HepG2 (cell line): ENCODE measurements around the gene TBL2. TPM values are rescaled to one million over a fixed set of nuclear protein-coding genes. Genes with fewer than 3 reads are reported as not detected.

Experiments
- ATAD3A ChIP-seq: sonication (generic); formaldehyde crosslinking; IDR thresholded peaks from 2 replicates; pipeline ENCODE4 v1.4.0; 2020; ENCODE audit warnings: missing genetic modification reagents
- ATF4 ChIP-seq, 2 experiments: fragments of 450-650 bp in 1 of 2; sonication (generic) in 1 of 2; formaldehyde crosslinking; IDR thresholded peaks; 2 replicates each; pipeline versions ENCODE4 v1.5.0 to v1.8.0; 2020 to 2022; ENCODE audit warnings: mild to moderate bottlenecking in 1 of 2, missing genetic modification reagents in 1 of 2
- BRCA1 ChIP-seq: sonication (generic); formaldehyde crosslinking; IDR thresholded peaks from 2 replicates; pipeline ENCODE4 v1.4.0; 2020; ENCODE audit warnings: missing genetic modification reagents
- CREM ChIP-seq, 2 experiments: sonication (generic) in 1 of 2; formaldehyde crosslinking in 1 of 2; IDR thresholded peaks; 2 replicates each; pipeline versions ENCODE4 v1.4.0 to v1.6.1; 2016 to 2020; ENCODE audit warnings: antibody characterized with exemption in 1 of 2, mild to moderate bottlenecking in 1 of 2, missing genetic modification reagents in 1 of 2
- GRHL1 ChIP-seq: sonication (generic); formaldehyde crosslinking; conservative IDR thresholded peaks from 2 replicates; pipeline ENCODE4 v1.8.0; 2022; ENCODE audit warnings: missing genetic modification reagents
- HNRNPLL ChIP-seq: fragments of 200-400 bp; formaldehyde crosslinking; IDR thresholded peaks from 2 replicates; pipeline ENCODE4 v1.6.1; 2017; ENCODE audit warnings: mild to moderate bottlenecking, low read depth, low read length; ENCODE audit not compliant: poor library complexity, severe bottlenecking
- HNRNPUL1 ChIP-seq: fragments of 200-400 bp; formaldehyde crosslinking; IDR thresholded peaks from 2 replicates; pipeline ENCODE4 v1.6.1; 2017; ENCODE audit warnings: low read depth, mild to moderate bottlenecking, low read length, moderate library complexity
- MED1 ChIP-seq: sonication (generic); formaldehyde crosslinking; IDR thresholded peaks from 2 replicates; pipeline ENCODE4 v1.4.0; 2020; ENCODE audit warnings: missing genetic modification reagents
- MTERF4 ChIP-seq: sonication (generic); formaldehyde crosslinking; IDR thresholded peaks from 2 replicates; pipeline ENCODE4 v1.8.0; 2023; ENCODE audit warnings: mild to moderate bottlenecking, missing genetic modification reagents
- SALL1 ChIP-seq: sonication (generic); formaldehyde crosslinking; IDR thresholded peaks from 2 replicates; pipeline ENCODE4 v1.8.0; 2022; ENCODE audit warnings: mild to moderate bottlenecking, missing genetic modification reagents
- SMYD3 ChIP-seq: sonication (generic); formaldehyde crosslinking; IDR thresholded peaks from 2 replicates; pipeline ENCODE4 v1.8.1; 2023; ENCODE audit warnings: mild to moderate bottlenecking, missing genetic modification reagents
- SP1 ChIP-seq, 2 experiments: fragments of 450-650 bp in 1 of 2; sonication (generic) in 1 of 2; formaldehyde crosslinking in 1 of 2; IDR thresholded peaks; 2 replicates each; pipeline versions ENCODE4 v1.4.0 to v1.6.1; 2016 to 2020; ENCODE audit warnings: missing genetic modification reagents in 1 of 2
- SRF ChIP-seq: IDR thresholded peaks from 2 replicates; pipeline ENCODE4 v1.6.1; 2011; ENCODE audit warnings: mild to moderate bottlenecking, low read depth, low read length, moderate library complexity
- ZC3H13 ChIP-seq: sonication (generic); formaldehyde crosslinking; IDR thresholded peaks from 2 replicates; pipeline ENCODE4 v1.8.1; 2023; ENCODE audit warnings: mild to moderate bottlenecking, missing genetic modification reagents, moderate library complexity
- ZFP36 ChIP-seq: fragments of 150-350 bp; IDR thresholded peaks from 2 replicates; pipeline ENCODE4 v1.6.1; 2018; ENCODE audit warnings: borderline replicate concordance, low read length, low read depth; ENCODE audit not compliant: partially characterized antibody
- ZNF136 ChIP-seq: sonication (generic); formaldehyde crosslinking; IDR thresholded peaks from 2 replicates; pipeline ENCODE4 v1.8.1; 2022; ENCODE audit warnings: low read depth, mild to moderate bottlenecking, moderate library complexity, missing genetic modification reagents
- ZNF446 ChIP-seq: sonication (generic); formaldehyde crosslinking; IDR thresholded peaks from 2 replicates; pipeline ENCODE4 v1.5.0; 2020; ENCODE audit warnings: mild to moderate bottlenecking, missing genetic modification reagents
- ZNF484 ChIP-seq: sonication (generic); formaldehyde crosslinking; IDR thresholded peaks from 2 replicates; pipeline ENCODE4 v1.5.1; 2020; ENCODE audit warnings: mild to moderate bottlenecking, low read depth, missing genetic modification reagents, borderline replicate concordance
- ZNF567 ChIP-seq: sonication (generic); formaldehyde crosslinking; IDR thresholded peaks from 2 replicates; pipeline ENCODE4 v1.8.1; 2023; ENCODE audit warnings: mild to moderate bottlenecking, missing genetic modification reagents, borderline replicate concordance
- ZNF572 ChIP-seq: sonication (generic); formaldehyde crosslinking; IDR thresholded peaks from 2 replicates; pipeline ENCODE4 v1.5.1; 2020; ENCODE audit warnings: mild to moderate bottlenecking, missing genetic modification reagents
- ZXDC ChIP-seq: sonication (generic); formaldehyde crosslinking; IDR thresholded peaks from 2 replicates; pipeline ENCODE4 v1.5.0; 2020; ENCODE audit warnings: mild to moderate bottlenecking, missing genetic modification reagents
- polyA plus RNA-seq, 8 experiments: library from polyadenylated mRNA; depleted of rRNA in 3 of 8; stranded (reverse) in 7 of 8; unstranded in 1 of 8; fragments of >200 nt; fragmentation: Illumina TruSeq in 4 of 8; extraction: Trizol in 4 of 8; gene quantifications; 2 replicates each; pipeline versions ENCODE4 v1.2.1 to v1.2.3, GENCODE V29; 2011 to 2016; ENCODE audit warnings: low read depth in 4 of 8, missing spikeins in 1 of 8, mixed read lengths in 1 of 8; ENCODE audit not compliant: insufficient read depth in 1 of 8
- total RNA-seq, 5 experiments: library from RNA; depleted of rRNA; stranded (reverse); fragments of >200 nt; fragmentation: Illumina TruSeq; extraction: Trizol; gene quantifications; 2 replicates each; pipeline ENCODE4 v1.2.3, GENCODE V29; 2016; ENCODE audit warnings: low read depth in 1 of 5

The TBL2 gene
- total and polyA plus RNA-seq, 2 of the 13 experiments (the other 11 are each of a cell fraction or from before 2014, with no cell fraction given): 43.4 to 47.2 TPM

- TF ChIP-seq ATAD3A (no peak), SRF (no peak), ZNF446 (CRISPR knock-in tag) (peak; percentile 97), ZC3H13 (CRISPR knock-in tag) (peak; percentile 96; the same call in 1 of the 2 replicates), HNRNPLL (no peak), GRHL1 (CRISPR knock-in tag) (no peak), ATF4 (CRISPR knock-in tag; IDR thresholded peaks at IDR 0.05) (peak in 1 of 2 experiments; percentile 69; a peak in 1 of 4 replicates), BRCA1 (CRISPR knock-in tag) (peak; percentile 83), ZNF484 (CRISPR knock-in tag) (peak; percentile 95), MTERF4 (peak; percentile 98), ZNF136 (0 out of 2 replicates have a peak, but pooled peaks have one; percentile 88), SMYD3 (CRISPR knock-in tag) (no peak), ZFP36 (no peak), CREM (IDR thresholded peaks at IDR 0.05) (no peak), CREM (CRISPR knock-in tag; IDR thresholded peaks at IDR 0.05) (no peak), ZNF567 (CRISPR knock-in tag) (0 out of 2 replicates have a peak, but pooled peaks have one; percentile 76), MED1 (CRISPR knock-in tag) (peak; percentile 72; the same call in 1 of the 2 replicates), SP1 (IDR thresholded peaks at IDR 0.05) (no peak), SP1 (CRISPR knock-in tag; IDR thresholded peaks at IDR 0.05) (0 out of 2 replicates have a peak, but pooled peaks have one; percentile 37), ZXDC (peak; percentile 93; the same call in 1 of the 2 replicates), HNRNPUL1 (no peak), ZNF572 (CRISPR knock-in tag) (0 out of 2 replicates have a peak, but pooled peaks have one; percentile 33), SALL1 (CRISPR knock-in tag) (peak; percentile 97)
Observed at GRCh38 chr7:73557397-73558257, 20.8 kb downstream of the TBL2 start, which contains the start of gene BCL7B (continued).
